ENCODE data around the gene ARHGEF2. TPM values are rescaled to one million over a fixed set of nuclear protein-coding genes. Genes with fewer than 3 reads are reported as not detected.

Gene ARHGEF2
- total and polyA plus RNA-seq, 10 of the 15 experiments (the other 5 are each of a cell fraction or from before 2014, with no cell fraction given) = 8.1 to 113 (median 69.9) TPM

- WGBS (ENCODE audit: insufficient coverage, insufficient replicate concordance, low lambda C conversion rate, missing lambda C conversion rate) = 95% methylated on average over 18 of the region's 18 CpGs
- peaks cover 8% of the 10 kb centered on the region for H4K20me1 ChIP-seq (ENCODE audit: control insufficient read depth, insufficient read depth)
- intact Hi-C loops (cut with micrococcal nuclease; ENCODE audit: unreplicated experiment) = no loop called here
Measured at GRCh38 chr1:155962599-155963211, 15.6 kb downstream of the ARHGEF2 start.

More at GRCh38 chr1:155962599-155963211, 15.6 kb downstream of the ARHGEF2 start:
- no peak overlapping the region for H3K27ac ChIP-seq (ENCODE audit: control insufficient read depth, insufficient read depth)
- SMC1A ChIA-PET (ENCODE audit: uncharacterized antibody, unreplicated experiment) = interaction anchor here (1.0 to 9.7 kb wide), 4 partner anchors 9 to 24 kb away, joined by 3 to 152 read pairs (median 5); partner anchors contain the start of gene ARHGEF2
- H3K4me2 ChIP-seq (ENCODE audit: control insufficient read depth, insufficient read depth) = no peak overlapping the region
- CTCF ChIA-PET = interaction anchor here (0.6 to 2.5 kb wide), 4 partner anchors 14 to 118 kb away, joined by 3 to 8 read pairs (median 5); no protein-coding TSS in a partner anchor
- peaks cover 46% of the 10 kb centered on the region for H3K4me1 ChIP-seq (ENCODE audit: control insufficient read depth, insufficient read depth, low read length)
- TF ChIP-seq ZBTB40 (IDR thresholded peaks at IDR 0.05; ENCODE audit: borderline replicate concordance) = no peak
- TF ChIP-seq SMC3 (IDR thresholded peaks at IDR 0.05; ENCODE audit: borderline replicate concordance, low read length) = no peak
- no peak for TF ChIP-seq CHD4 (IDR thresholded peaks at IDR 0.05)
- TF ChIP-seq MEF2B (IDR thresholded peaks at IDR 0.05; ENCODE audit: partially characterized antibody, poor library complexity, severe bottlenecking) = no peak
- TF ChIP-seq CHD2 (IDR thresholded peaks at IDR 0.05; ENCODE audit: borderline replicate concordance, low read depth, low read length) = no peak
- no peak for TF ChIP-seq PKNOX1 (IDR thresholded peaks at IDR 0.05)
- no peak for TF ChIP-seq MTA2 (IDR thresholded peaks at IDR 0.05; ENCODE audit: low read depth)
- TF ChIP-seq ZNF274 (IDR thresholded peaks at IDR 0.05; ENCODE audit: insufficient read depth, insufficient read length) = no peak
- no peak for TF ChIP-seq FOS (IDR thresholded peaks at IDR 0.05; ENCODE audit: borderline replicate concordance, extremely low read depth, insufficient read length)
- no peak for TF ChIP-seq CREB1 (IDR thresholded peaks at IDR 0.05; ENCODE audit: low read depth)
- no peak for TF ChIP-seq CBX5 (IDR thresholded peaks at IDR 0.05; ENCODE audit: low read depth)
- in situ Hi-C loops (cut with MboI) = no loop called here
- POLR2A ChIA-PET = interaction anchor here (0.5 to 8.4 kb wide), 6 partner anchors 15 to 44 kb away, joined by 3 to 180 read pairs (median 4); partner anchors contain the start of gene ARHGEF2
- H3K9ac ChIP-seq (ENCODE audit: control insufficient read depth, insufficient read depth, low read length) = no peak overlapping the region
- peaks cover 53 to 57% of the 10 kb centered on the region in 2 experiments for H3K36me3 ChIP-seq (ENCODE audit: control insufficient read depth in 2 of 2, insufficient read depth in 2 of 2, low read length in 1 of 2)
- no peak overlapping the region for H2AFZ ChIP-seq (ENCODE audit: control insufficient read depth, low read depth, low read length)
- no peaks in the 10 kb centered on the region for H3K27me3 ChIP-seq (replicated peaks in 1 of 2; ENCODE audit: control insufficient read depth in 2 of 2, insufficient read depth in 2 of 2, low read length in 1 of 2)
- no peak overlapping the region for H3K4me3 ChIP-seq
- no TSS peak for BruUV-seq (replicated peaks)
- H3K9me3 ChIP-seq (replicated peaks; ENCODE audit: control insufficient read depth, insufficient read depth, low read length) = no peaks in the 10 kb centered on the region
- peaks cover 10% of the 10 kb centered on the region for H3K79me2 ChIP-seq (ENCODE audit: control insufficient read depth, insufficient read depth, low read length)
- RAD21 ChIA-PET (ENCODE audit: unreplicated experiment) = interaction anchor here (0.9 to 7.5 kb wide), 3 partner anchors 13 to 25 kb away, joined by 3 to 72 read pairs (median 3); partner anchors contain the start of gene ARHGEF2
- FAIRE-seq = no peak
- DNase-seq (ENCODE audit: low read depth, low spot score) = no peak
- no peak for ATAC-seq

All from GM12878 (cell line).